Osteoblast (primary cell): ENCODE data around the gene GABRQ. TPM values are rescaled to one million over a fixed set of nuclear protein-coding genes. Genes with fewer than 3 reads are reported as not detected.

ENCODE experiments used
- DNase-seq: peaks from one replicate; pipeline ENCODE4 v3.0.0; 2011; ENCODE audit warnings: low spot score, mixed read lengths; ENCODE audit not compliant: insufficient read length; ENCODE audit errors: missing footprints
- H2AFZ ChIP-seq: 2 replicates; pipeline ENCODE4 v1.6.0; 2011; ENCODE audit warnings: mild to moderate bottlenecking, low read length
- H3K27ac ChIP-seq: 2 replicates; pipeline ENCODE4 v1.5.1; 2011; ENCODE audit warnings: mild to moderate bottlenecking, low read depth, low read length, moderate library complexity
- H3K27me3 ChIP-seq: 2 replicates; pipeline ENCODE4 v1.6.0; 2012; ENCODE audit warnings: mild to moderate bottlenecking, control low read depth, inconsistent platforms, low read length, moderate library complexity; ENCODE audit not compliant: insufficient read depth
- H3K36me3 ChIP-seq: 2 replicates; pipeline ENCODE4 v1.5.1; 2011; ENCODE audit warnings: mild to moderate bottlenecking, low read length, control low read depth, moderate library complexity; ENCODE audit not compliant: insufficient read depth
- H3K4me1 ChIP-seq: 2 replicates; pipeline ENCODE4 v1.5.1; 2011; ENCODE audit warnings: mild to moderate bottlenecking, low read length, control low read depth, moderate library complexity; ENCODE audit not compliant: insufficient read depth
- H3K4me2 ChIP-seq: 2 replicates; pipeline ENCODE4 v1.6.0; 2011; ENCODE audit warnings: mild to moderate bottlenecking, low read length; ENCODE audit not compliant: insufficient read depth
- H3K4me3 ChIP-seq: fragments of 200-600 bp; sonication (generic); 3 replicates; pipeline ENCODE4 v1.5.1; 2012; ENCODE audit warnings: mild to moderate bottlenecking, low read length, inconsistent platforms; ENCODE audit not compliant: insufficient read depth
- H3K79me2 ChIP-seq: 2 replicates; pipeline ENCODE4 v1.6.0; 2012; ENCODE audit warnings: mild to moderate bottlenecking, low read length, control low read depth, inconsistent platforms; ENCODE audit not compliant: insufficient read depth
- H3K9me3 ChIP-seq: 2 replicates; pipeline ENCODE4 v1.5.1; 2011; ENCODE audit warnings: low read depth, low read length, control low read depth
- H4K20me1 ChIP-seq: 2 replicates; pipeline ENCODE4 v1.6.0; 2012; ENCODE audit warnings: mild to moderate bottlenecking, low read length, control low read depth; ENCODE audit not compliant: insufficient read depth
- CTCF ChIP-seq: IDR thresholded peaks from 2 replicates; pipeline ENCODE4 v1.5.1; 2011; ENCODE audit warnings: mild to moderate bottlenecking, low read depth, low read length, moderate library complexity; ENCODE audit errors: extremely low read depth
- total RNA-seq: library from RNA; depleted of rRNA; stranded (reverse); fragments of >200 nt; gene quantifications from 2 replicates; pipeline ENCODE4 v1.2.3, GENCODE V29; 2012

The GABRQ gene
- total RNA-seq, 1 donor = not detected

- TF ChIP-seq CTCF = no peak
- no peak overlapping the region for H2AFZ ChIP-seq
- H3K4me1 ChIP-seq = no peaks in the 10 kb centered on the region
- H3K27ac ChIP-seq = no peak overlapping the region
- no peaks in the 10 kb centered on the region for H4K20me1 ChIP-seq
- no peaks in the 10 kb centered on the region for H3K36me3 ChIP-seq
- no peaks in the 10 kb centered on the region for H3K9me3 ChIP-seq
- H3K4me3 ChIP-seq = no peak overlapping the region
- H3K79me2 ChIP-seq = no peaks in the 10 kb centered on the region
- no peak overlapping the region for H3K4me2 ChIP-seq
- no peak for DNase-seq
- H3K27me3 ChIP-seq = peaks cover 6% of the 10 kb centered on the region
Measured at GRCh38 chrX:152641256-152641875, 3.7 kb downstream of the GABRQ start.

- no peaks in the 10 kb centered on the region for H4K20me1 ChIP-seq
- no peak overlapping the region for H3K27ac ChIP-seq
- no peak overlapping the region for H3K4me3 ChIP-seq
- H2AFZ ChIP-seq = no peak overlapping the region
- H3K79me2 ChIP-seq = no peaks in the 10 kb centered on the region
- no peak overlapping the region for H3K4me2 ChIP-seq
- H3K36me3 ChIP-seq = no peaks in the 10 kb centered on the region
- no peaks in the 10 kb centered on the region for H3K9me3 ChIP-seq
- no peaks in the 10 kb centered on the region for H3K4me1 ChIP-seq
- peaks cover 7% of the 10 kb centered on the region for H3K27me3 ChIP-seq
- TF ChIP-seq CTCF = peak; percentile 18
- DNase-seq = peak; percentile 79
Measured at GRCh38 chrX:152641996-152642395, 4.3 kb downstream of the GABRQ start.

- no peak overlapping the region for H3K27ac ChIP-seq
- no peak for DNase-seq
- no peak for TF ChIP-seq CTCF
- no peak overlapping the region for H3K4me3 ChIP-seq
- peaks cover 7% of the 10 kb centered on the region for H3K27me3 ChIP-seq
- H2AFZ ChIP-seq = no peak overlapping the region
- H3K4me1 ChIP-seq = no peaks in the 10 kb centered on the region
- no peaks in the 10 kb centered on the region for H4K20me1 ChIP-seq
- H3K4me2 ChIP-seq = no peak overlapping the region
- no peaks in the 10 kb centered on the region for H3K79me2 ChIP-seq
- no peaks in the 10 kb centered on the region for H3K36me3 ChIP-seq
- H3K9me3 ChIP-seq = no peaks in the 10 kb centered on the region
Measured at GRCh38 chrX:152642931-152643564, 5.4 kb downstream of the GABRQ start.

- no peak overlapping the region for H3K4me3 ChIP-seq
- no peak for TF ChIP-seq CTCF
- H3K4me2 ChIP-seq = no peak overlapping the region
- H2AFZ ChIP-seq = no peak overlapping the region
- H3K27me3 ChIP-seq = peaks cover 2% of the 10 kb centered on the region
- no peaks in the 10 kb centered on the region for H3K36me3 ChIP-seq
- H4K20me1 ChIP-seq = no peaks in the 10 kb centered on the region
- no peaks in the 10 kb centered on the region for H3K4me1 ChIP-seq
- no peaks in the 10 kb centered on the region for H3K79me2 ChIP-seq
- no peaks in the 10 kb centered on the region for H3K9me3 ChIP-seq
- no peak for DNase-seq
- no peak overlapping the region for H3K27ac ChIP-seq
Measured at GRCh38 chrX:152646961-152647360, 9.3 kb downstream of the GABRQ start.
